Vagina (tissue), 2 donors: Measurements from ENCODE around the gene LRRN2.

Experiments
- POLR2A ChIP-seq, 2 donors: fragments of 450-650 bp; IDR thresholded peaks; one replicate each; pipeline ENCODE4 v1.6.1; 2017; ENCODE audit warnings: antibody characterized with exemption in 2 of 2, mild to moderate bottlenecking in 2 of 2, moderate library complexity in 2 of 2
- POLR2AphosphoS5 ChIP-seq, 2 donors: sonication (generic); formaldehyde crosslinking; IDR thresholded peaks; one replicate each; pipeline ENCODE4 v1.9.0; 2017; ENCODE audit warnings: antibody characterized with exemption in 2 of 2, mild to moderate bottlenecking in 2 of 2, low read depth in 1 of 2; ENCODE audit not compliant: insufficient read depth in 1 of 2
- TF ChIP-seq, protein P1 (sequence below), 3 experiments: fragments of 450-650 bp in 2 of 3; fragments of 200-600 bp in 1 of 3; sonication (generic) in 1 of 3; IDR thresholded peaks; one replicate each; pipeline ENCODE4 v1.5.1; 2017 to 2019; ENCODE audit warnings: antibody characterized with exemption in 3 of 3, mild to moderate bottlenecking in 2 of 3, moderate library complexity in 2 of 3

DNA sequence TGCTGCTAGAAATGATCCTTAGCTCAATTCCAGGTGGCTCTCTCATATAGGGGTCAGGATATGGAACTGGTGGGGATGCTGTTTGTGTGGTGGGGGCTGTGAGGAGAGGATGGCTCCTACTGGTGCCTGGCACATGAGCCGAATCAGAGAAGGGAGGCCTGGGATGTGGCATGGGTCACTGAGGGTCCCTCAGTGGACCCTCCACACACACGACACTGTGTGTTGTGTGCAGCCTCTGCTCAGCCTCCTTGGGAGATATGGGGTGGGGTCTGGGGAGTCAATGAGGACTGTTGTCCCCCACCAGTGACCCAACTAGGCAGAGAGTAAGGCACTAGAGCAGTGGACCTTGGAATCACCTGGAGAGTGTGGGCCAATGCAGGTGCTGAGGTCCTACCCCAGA lies 3.2 kb upstream of the LRRN2 start:
- TF ChIP-seq, protein P1, sequence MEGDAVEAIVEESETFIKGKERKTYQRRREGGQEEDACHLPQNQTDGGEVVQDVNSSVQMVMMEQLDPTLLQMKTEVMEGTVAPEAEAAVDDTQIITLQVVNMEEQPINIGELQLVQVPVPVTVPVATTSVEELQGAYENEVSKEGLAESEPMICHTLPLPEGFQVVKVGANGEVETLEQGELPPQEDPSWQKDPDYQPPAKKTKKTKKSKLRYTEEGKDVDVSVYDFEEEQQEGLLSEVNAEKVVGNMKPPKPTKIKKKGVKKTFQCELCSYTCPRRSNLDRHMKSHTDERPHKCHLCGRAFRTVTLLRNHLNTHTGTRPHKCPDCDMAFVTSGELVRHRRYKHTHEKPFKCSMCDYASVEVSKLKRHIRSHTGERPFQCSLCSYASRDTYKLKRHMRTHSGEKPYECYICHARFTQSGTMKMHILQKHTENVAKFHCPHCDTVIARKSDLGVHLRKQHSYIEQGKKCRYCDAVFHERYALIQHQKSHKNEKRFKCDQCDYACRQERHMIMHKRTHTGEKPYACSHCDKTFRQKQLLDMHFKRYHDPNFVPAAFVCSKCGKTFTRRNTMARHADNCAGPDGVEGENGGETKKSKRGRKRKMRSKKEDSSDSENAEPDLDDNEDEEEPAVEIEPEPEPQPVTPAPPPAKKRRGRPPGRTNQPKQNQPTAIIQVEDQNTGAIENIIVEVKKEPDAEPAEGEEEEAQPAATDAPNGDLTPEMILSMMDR (IDR thresholded peaks at IDR 0.05) = no peak
- TF ChIP-seq POLR2AphosphoS5 (IDR thresholded peaks at IDR 0.05; ENCODE audit: insufficient read depth in 1 of 2, low read depth in 1 of 2) = no peak
- TF ChIP-seq POLR2A (IDR thresholded peaks at IDR 0.05) = no peak
